Activated CD8-positive, alpha-beta memory T cell treated with anti-CD3 and anti-CD28 coated beads for 1 hour (primary cell): ENCODE measurements around the gene ERO1B.

Source experiments
- DNase-seq, 2 donors: peaks; one replicate each; pipeline ENCODE4 v3.0.0-alpha.2; 2020; ENCODE audit warnings: low read depth in 1 of 2; ENCODE audit errors: extremely low read depth in 1 of 2

ERO1B gene

DNA sequence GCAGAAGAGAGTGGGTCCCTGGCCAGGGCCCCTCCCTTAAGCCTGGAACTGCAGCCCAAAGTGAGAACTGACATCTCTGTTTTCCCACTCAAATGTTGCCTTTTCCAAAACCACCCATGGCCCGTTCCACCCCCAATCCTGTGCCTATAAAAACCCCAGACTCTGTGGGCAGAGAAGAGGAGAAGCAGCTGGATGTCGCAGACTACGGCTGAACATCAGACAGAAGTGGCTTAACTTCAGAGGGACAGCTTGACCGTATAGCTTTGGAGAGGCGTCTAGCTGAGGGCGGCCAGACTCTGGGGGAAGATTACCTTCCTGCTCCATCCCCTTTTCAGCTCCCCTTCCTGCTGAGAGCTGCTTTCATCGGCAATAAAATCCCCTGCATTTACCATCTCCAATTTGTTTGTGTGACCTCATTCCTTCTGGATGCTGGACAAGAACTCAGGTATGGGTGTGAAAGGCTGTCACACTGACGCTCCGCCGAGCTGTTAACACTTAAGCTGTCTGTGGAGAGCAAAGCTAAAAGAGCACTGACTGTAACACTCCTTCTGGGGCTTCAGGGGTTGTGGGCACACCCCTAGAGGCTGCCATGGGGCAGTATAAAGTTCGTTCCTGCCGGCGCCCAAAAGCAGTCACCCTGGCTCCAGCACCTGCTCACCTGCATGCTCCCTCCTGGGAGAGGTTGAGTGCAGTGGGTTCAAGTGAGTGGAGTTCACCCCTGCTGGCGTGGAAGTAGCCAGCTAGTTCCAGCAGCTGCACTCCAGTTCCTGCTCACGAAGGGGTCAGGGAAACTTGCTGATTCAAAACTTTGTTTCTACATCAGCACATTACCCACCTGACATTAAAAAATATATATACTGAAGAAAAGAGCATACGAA, 19.6 kb upstream of the ERO1B start:
- no peak for DNase-seq

DNA sequence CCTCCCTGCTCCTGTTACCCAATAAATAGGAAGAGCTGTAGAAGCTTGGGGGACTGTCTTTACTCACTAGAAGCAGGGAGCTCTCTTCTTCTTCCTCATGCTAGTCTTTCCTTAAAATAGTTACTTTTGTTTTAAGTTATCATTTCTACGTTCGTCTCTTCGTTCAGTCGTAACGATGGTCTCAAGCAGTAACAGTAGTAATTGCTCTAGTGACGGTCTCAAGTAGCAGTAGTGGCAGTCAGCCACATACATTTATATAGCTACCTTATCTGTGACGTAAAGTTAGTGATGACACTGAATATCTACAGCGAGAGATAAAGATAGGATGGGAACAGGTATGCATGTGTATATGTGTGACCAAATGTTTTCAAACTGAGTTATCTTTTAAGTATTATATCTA, 15.4 kb upstream of the ERO1B start:
- DNase-seq, result no peak

DNA sequence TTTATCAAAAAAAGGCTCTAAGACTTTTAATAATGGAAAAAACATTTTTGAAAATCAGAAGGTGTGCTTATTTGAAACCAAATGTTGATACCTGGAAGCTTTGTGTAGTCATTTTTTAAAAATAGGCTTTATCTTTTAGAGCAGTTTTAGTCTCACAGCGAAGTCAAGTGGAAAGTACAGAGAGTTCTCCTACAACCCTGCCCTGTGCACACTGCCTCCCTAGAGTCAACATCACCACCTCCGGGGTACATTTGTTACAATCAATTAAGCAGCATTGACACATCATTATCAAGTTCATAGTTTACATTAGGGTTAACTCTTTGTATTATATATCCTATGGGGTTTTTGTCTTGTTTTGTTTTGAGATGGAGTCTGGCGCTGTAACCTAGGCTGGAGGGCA, 10.7 kb upstream of the ERO1B start:
- DNase-seq, result no peak

DNA sequence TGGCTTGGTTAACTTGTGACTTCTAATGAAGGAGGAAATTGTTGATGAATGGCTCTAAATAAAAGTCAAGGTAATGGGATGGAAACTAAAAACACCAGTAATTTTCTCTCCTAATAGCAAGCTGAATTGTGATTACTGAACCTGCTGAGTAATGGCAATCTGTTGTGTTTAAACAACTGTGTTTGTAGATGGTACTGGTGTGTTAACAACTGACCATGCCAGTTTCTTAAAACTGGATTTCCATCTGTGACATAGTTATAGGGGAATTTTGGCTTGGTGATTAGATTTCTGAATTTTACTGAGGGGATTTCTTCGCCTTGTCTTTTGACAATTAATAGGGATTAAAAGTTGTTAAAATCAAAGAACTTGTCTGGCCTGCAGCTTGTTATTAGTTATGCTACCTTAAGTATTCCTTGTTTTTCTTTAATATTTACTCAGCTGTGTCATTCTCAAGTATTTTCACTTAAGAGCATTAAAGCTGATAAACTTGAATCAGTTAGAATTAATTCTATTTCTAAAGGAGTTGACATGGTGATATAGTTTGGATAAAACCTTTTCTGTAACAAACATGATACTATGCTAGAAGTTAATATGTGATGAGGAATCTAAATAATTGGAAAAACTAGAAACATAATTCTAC, 7.9 kb upstream of the ERO1B start:
- DNase-seq, result no peak

DNA sequence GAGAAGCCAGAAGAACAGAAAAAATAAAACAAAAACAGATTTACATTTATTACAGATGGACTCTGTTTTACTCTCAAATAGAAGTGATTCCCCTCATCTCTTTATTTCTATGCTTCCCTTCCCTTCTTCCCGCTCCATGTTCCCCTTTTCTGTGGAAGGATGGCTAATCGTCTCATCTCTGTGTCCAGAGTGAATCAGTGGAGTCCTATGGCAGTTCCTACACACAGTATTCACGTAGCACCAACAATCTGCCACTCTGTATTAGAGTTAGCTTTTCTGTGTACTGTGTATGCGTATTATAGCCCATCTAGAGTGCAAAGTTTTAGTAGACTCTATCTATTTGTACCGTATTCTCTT, 6.8 kb upstream of the ERO1B start:
- DNase-seq, result no peak

DNA sequence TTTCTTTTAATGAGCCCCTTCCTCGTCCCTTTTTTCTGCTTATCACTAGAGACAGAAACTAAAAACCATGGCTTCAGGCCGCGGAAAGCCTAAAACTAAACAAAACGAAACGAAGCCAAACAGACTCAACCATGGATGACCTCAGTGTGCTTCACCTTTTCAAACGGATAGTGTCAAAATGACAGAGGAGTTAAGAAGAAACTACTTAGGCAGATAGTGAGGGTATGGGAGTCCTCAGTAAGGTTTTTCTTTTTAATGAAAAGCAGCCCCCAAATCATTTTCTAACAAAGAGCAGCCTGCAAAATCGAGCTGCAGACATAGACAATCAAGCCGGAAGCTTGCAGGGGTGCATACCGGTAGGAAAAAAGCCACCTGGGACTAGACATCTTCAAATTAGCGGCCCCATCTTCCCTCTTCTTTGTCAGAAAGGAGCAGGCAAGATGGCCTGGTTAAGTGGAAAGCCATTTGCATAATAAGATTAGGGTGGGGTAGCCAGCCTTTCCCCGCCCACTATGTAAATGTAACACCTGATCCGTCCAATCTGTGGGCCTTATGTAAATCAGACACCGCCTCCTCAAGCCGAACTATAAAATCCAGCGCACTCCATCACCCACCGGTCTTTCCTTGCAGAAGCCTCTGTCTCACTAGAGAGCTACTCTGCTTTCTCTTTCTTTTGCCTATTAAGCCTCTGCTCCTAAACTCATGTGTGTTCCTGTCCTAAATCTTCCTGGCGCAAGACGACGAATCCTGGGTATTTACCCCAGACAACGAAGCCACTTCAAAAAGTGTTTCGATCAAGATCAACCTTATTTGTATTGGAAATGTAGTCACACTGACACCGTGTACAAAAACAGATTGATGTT, 6.2 kb upstream of the ERO1B start:
- no peak for DNase-seq

DNA sequence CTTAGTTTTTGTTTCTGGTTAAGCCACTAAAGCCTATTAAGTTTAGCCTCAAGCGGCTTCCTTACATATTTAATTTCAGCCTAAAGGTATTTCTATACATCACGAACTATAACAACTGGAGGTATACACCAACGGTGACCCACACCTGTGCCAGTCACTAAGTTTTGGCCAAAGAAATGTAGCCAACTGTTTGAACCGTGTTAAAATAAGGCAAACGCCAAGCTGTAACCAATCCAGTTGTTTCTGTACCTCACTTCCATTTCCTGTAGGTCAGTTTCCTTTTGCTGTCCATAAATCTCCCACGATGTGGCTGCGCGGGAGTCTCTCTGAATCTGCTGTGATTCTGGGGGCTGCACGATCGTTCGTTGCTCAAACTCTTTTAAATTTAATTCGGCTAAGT, 5.6 kb upstream of the ERO1B start:
- no peak for DNase-seq

DNA sequence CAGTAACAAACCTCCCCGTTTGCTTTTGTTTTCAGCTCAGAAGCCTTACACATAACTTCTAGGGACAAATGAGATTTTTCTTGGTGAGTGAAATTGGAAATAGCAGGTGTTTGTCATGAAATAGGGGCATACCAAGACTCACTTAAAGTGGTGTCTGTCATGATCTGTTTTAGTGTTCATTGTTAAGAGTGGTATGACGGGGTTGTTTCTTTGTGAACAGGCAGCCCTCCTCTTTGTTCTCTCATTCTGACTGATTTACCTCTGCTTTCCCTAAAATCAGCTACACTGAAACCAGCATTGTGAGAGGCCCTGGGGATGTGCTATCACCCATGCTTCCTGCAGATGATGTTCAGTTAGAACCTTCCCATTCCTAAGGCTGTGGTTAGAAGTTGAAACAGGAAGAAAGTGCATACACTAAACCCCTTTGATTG, 2.5 kb upstream of the ERO1B start:
- no peak for DNase-seq

DNA sequence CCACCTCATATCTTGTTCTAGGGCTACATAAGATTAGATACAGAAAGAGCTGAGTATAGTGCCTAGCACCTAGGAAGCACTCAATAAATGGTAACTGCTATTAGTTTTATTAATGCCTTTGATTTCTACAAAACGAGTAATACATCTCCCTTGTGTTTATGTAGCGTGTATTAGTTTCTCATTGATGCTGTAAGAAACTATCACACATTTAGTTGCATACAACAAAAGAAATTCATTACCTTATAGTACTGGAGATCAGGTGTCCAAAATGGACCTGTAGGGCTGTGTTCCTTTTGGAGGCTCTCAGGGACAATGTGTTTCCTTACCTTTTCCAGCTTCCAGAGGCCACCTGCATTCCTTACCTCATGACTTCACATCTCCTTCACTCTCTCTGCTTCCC, 961 bp upstream of the ERO1B start:
- no peak for DNase-seq

DNA sequence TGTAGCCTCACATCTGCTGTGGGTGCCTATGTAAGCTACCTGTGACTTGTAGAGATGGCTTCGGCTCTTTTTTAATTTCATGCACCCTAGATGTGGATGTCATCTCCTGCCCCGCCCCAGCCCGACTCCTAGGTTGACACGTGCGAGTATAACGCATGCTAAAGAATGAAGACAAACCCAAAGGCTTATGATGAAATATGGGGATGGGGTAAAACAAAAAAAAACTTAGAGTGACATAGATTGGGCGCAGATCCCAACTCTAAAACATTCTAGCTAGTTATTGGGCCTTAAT, 613 bp upstream of the ERO1B start:
- peak in 1 of 2 donors; percentile 18 for DNase-seq

DNA sequence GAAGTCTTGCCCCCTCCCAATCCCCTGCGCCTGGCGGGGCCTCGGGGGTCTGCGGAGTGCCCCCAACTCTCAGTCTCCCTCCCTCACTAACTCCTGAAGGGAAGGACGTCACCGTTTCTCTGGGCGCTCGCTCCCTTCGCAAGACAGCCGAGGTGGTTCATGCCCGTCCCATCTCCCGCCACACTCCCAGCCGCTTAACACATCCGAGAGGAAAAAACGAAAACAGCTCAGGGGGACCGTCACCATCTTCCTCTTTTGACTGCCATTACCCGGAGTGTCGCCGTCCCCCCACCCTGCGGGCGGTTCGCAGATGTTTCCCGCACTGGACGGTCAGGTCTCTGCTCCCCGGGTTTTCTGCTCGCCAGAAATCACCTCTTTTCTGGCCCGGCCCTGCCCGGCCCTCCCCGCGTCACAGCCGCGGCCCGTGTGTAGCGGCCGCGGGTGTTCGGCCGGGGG, 532 bp downstream of the ERO1B start:
- peak in 1 of 2 donors; percentile 12 for DNase-seq

DNA sequence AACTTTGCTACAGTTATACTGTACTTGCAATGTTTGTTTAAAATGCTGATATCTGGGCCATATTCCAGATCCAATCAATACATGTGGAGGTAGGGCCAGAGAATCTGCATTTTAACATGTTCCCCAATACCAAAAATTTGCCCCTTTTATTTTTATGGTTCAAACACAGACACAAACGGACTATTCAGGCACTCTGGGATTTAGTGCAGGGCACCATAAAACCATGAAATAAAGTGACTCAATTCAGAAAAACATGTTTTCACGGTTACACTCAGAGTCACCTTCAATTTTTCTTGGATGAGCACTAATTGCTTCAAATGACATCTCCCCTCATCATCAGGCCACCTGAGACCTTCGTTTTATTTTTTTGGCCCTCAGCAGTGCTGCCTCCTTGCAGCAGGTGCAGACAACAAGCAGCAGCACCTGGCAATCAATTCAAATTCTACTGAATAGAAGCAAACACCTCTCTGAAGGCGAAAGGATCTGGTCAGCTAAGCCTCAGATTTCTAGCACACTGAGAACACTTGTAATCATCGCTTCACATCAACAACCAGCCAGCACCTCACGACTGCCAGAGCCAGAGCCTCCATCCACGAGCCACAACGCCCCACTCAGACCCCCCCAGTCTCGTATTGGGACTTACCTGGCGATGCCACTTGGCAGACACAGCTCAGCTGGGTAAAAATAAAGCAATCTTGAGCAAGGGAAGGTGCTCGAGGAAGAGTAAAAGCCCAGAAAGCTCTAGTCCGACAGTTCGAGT, 1.1 kb downstream of the ERO1B start:
- DNase-seq, result peak in 1 of 2 donors; percentile 3

DNA sequence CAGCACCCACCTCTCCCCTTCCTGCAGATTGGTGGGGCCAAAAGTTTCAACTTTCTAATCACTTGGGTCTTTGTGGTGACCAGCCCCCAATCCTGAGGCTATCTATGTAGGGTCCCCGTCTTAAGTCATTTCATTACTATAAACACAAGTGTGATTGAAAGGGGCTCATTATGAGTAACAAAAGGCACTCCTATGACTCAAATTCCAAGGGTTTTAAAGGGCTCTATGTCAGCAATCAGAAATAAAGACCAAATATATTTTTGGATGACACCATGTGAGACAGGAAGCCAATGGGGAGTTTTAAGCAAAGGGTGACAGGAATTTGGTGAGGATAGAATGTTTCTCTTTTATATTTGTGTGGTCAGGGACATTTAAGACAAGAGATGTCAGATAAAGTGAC, 6.2 kb downstream of the ERO1B start:
- no peak for DNase-seq

DNA sequence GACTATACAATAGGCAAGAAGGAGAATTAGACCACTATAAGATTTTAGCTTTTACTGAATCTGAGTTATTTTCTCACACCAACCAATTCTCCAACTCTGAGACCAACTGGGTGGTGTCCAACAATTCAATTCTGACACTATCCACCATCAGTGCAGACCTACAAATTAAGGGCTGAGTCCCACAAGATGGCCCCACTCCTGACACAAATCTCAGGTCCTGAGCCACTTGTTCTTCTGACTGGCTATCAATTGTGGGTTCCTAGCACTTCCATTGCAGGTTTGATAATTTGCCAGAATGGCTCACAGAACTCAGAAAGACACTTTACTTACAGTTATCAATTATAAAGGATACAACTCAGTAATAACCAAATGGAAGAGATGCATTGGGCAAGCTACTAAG, 6.7 kb downstream of the ERO1B start:
- DNase-seq, result no peak

DNA sequence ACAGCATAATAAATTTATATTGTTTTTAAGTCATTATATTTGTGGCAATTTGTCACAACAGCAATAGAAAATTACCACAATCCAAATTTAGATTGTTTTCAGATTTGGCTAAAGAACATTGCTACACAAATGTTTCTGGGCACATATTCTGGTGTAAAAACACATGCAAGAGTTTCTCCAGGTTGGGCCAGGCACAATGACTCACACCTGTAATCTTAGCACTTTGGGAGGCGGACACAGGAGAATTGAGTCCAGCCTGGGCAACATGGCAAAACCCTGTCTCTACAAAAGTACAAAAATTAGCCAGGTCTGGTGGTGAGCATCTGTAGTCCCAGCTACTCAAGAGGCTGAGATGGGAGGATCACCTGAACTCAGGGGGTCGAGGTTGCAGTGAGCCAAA, 8.4 kb downstream of the ERO1B start:
- no peak for DNase-seq

DNA sequence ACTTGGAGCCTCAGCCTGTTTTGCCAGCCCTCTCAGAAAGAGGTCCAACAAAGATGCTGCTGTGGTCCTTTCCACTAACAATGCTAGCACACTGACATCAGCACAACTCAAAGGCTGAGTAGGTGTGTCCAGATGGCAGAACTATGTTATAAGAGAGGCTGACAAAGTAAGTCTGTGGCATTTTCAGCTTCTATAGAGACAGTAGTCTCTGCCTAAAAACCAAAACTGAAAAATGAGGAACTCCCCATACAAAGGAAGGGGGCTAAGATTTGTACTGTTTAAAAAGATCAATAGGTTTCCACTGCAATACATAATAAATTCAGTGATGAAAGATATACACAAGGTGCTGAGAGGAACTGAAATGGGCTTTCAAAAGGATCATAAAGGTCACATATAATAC, 12.3 kb downstream of the ERO1B start:
- no peak for DNase-seq

DNA sequence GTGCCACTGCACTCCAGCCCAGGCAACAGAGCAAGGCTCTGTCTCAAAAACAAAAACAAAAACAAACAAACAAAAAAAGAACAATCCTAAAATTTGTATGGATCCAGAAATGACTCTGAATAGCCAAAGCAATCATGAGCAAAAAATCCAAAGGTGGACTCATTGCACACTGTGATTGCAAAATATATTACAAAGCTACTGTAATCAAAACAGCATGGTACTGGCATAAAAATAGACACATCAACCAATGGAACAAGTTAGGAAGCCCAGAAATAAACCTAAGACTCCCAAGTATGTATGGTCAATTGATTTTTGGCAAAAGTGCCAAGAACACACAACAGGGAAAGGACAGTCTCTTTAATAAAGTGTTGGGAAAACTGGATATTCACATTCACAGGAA, 19.9 kb downstream of the ERO1B start:
- no peak for DNase-seq

DNA sequence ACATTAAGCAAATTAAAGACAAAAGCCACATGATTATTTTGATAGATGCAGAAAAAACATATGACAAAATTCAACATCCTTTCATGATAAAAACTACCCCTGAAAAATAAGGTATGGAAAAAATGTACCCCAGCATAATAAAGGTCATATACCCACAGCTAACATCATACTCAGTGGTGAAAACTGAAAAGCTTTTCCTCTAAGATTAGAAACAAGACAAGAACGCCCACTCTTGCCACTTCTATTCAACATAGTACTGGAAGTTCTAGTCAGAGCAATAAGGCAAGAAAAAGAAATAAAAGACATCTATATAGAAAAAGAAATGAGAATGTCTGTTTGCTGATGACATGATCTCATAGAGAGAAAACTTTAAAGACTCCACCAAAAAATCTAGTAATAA, 20.7 kb downstream of the ERO1B start:
- DNase-seq, result no peak

DNA sequence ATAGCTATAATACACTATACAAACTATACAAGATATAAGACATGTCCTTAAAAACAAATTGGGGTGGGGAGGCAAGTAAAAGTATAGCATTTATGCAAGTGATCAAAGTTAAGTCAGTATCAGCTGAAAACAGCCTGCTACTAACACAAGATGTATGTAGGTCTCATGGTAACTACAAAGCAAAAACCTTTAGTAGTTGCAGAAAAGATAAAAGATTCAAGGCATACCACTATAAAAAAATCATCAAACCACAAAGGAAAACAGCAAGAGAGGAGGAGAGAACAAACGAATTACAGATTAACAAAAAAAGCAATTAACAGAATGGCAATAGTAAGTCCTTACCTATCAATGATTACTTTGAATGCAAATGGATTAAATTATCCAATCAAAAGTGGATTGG, 22.7 kb downstream of the ERO1B start:
- DNase-seq, result no peak

DNA sequence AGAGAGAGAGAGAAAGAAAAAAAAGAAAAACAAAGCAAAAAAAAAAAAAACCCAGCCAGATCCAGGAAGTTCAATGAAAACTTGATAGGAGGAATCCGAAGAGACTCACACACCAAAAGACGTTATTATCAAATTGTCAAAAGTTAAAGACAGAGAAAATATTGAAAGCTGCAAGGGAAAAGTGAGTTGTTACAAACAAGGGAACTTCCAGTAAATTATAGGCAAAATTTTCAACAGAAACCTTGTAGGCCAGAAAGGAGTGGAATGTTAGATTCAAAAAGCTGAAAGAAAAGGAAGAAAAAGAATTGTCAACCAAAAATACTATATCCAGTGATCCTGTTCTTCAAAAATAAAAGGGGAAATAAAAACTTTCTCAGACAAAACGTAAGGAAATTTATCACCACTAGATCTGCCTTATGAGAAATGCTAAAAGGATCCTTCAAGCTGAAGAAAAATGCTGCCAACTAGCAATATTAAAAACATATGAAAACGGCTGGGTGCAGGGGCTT, 23.6 kb downstream of the ERO1B start:
- DNase-seq, result no peak

DNA sequence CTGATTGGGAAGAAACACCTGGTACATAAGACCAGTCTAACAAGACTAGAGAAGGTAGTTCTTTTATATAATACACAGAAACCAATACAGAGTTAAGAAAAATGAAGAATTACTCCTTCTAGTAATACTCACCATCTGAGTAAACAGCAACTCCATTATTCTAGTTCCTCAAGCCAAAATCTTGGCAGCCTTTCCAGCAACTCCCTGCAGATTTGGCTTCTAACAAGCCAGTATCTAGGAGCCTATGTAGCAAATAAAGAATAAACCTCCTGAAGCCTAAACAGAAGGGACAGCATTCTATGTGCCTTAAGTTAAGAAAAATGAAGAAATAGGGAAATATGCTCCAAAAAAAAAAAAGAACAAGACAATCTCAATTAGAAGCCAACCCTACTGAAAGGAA, 24.5 kb downstream of the ERO1B start:
- DNase-seq, result no peak
